Psoas muscle (tissue), 8 donors: ENCODE results near the gene GRIN3B. TPM values are rescaled to one million over a fixed set of nuclear protein-coding genes. Genes with fewer than 3 reads are reported as not detected.

Experiments used
- ATAC-seq, 4 donors: fragments of 200-7000 bp; cut with Tn5 transposase; one replicate each; pipeline ENCODE4 v1.9.1; 2020; ENCODE audit warnings: moderate library complexity in 3 of 4, mild to moderate bottlenecking in 2 of 4
- DNase-seq, 2 donors: peaks; one replicate each; pipeline ENCODE4 v3.0.0-alpha.2; 2020
- H3K27ac ChIP-seq: fragments of 200-600 bp; one replicate; pipeline ENCODE4 v1.8.0; 2022
- H3K27me3 ChIP-seq, 3 donors: fragments of 200-600 bp in 1 of 3; one replicate each; pipeline versions ENCODE4 v1.6.1 to v1.8.0; 2013 to 2022; ENCODE audit warnings: low read length in 2 of 3, mild to moderate bottlenecking in 2 of 3, moderate library complexity in 1 of 3; ENCODE audit not compliant: insufficient read depth in 3 of 3
- H3K36me3 ChIP-seq, 2 donors: fragments of 200-600 bp in 1 of 2; one replicate each; pipeline versions ENCODE4 v1.6.1 to v1.8.0; 2013 to 2022; ENCODE audit warnings: low read depth in 1 of 2, mild to moderate bottlenecking in 1 of 2, moderate library complexity in 1 of 2; ENCODE audit not compliant: insufficient read depth in 1 of 2
- H3K4me1 ChIP-seq: fragments of 200-600 bp; one replicate; pipeline ENCODE4 v1.8.0; 2022
- H3K4me3 ChIP-seq: fragments of 200-600 bp; one replicate; pipeline ENCODE4 v1.8.0; 2022; ENCODE audit warnings: mild to moderate bottlenecking
- H3K9me3 ChIP-seq: fragments of 200-600 bp; one replicate; pipeline ENCODE4 v1.8.0; 2022
- CTCF ChIP-seq: fragments of 200-600 bp; IDR thresholded peaks from one replicate; pipeline ENCODE4 v1.8.0; 2022; ENCODE audit warnings: antibody characterized with exemption
- WGBS, 3 donors: extraction: QIAGEN DNeasy Blood & Tissue Kit; methylation state at CpG; one replicate each; pipeline versions ENCODE4 v1.1.6 to v1.1.7; 2013; 5-methylcytosine and 5-hydroxymethylcytosine counted together
- intact Hi-C, 2 donors: fragments of 100-400 bp; cut with DNase I; formaldehyde crosslinking; loops; one replicate each; pipeline versions ENCODE4 v1.11.0 to v1.14.2; 2022
- long read RNA-seq, 2 donors: library from polyadenylated mRNA; unstranded; transcript quantifications; one replicate each; pipeline ENCODE4 v2.0.0, GENCODE V29; 2021
- polyA plus RNA-seq, 3 donors: library from polyadenylated mRNA; stranded (reverse); fragments of 200-250 nt; gene quantifications; one replicate each; pipeline ENCODE4 v1.2.3, GENCODE V29; 2013
- total RNA-seq, 4 donors: library from RNA; stranded (reverse); fragmentation: NEBNext Ultra II Directional in 2 of 4; extraction: Animal tissue kit (Norgen Biotek cat#: 25700) in 2 of 4; gene quantifications; one replicate each; pipeline versions ENCODE4 v1.2.1 to v1.2.4, GENCODE V29; 2021 to 2023
- donor health status: healthy with polysubstance abuse.
- donor health status: DM: no; HTN: no; CAD: no; lungs with moderate emphysema.
- donor health status: Bipolar disorder and iron deficiency.
- donor health status: healthy.
- donor health status: DM: yes; HTN: yes; CAD: no.
- donor health status: DM: no; HTN: no; CAD: no.
- donor health status: DM: no; HTN: no; CAD: no.
- donor health status: DM: yes; HTN: yes; CAD: no.

Gene GRIN3B
- total RNA-seq (under 1 TPM in 1 of 4 donors, not detected in 3; 0.16 TPM), polyA plus RNA-seq (under 1 TPM in 1 of 3 donors, not detected in 2; 0.01 TPM)
- long read RNA-seq, donor 1, result 0 reads
- long read RNA-seq, donor 2, result 0 reads

- intact Hi-C loops, result no loop called here
- Histone ChIP-seq H3K4me1 (no peaks in the 10 kb centered on the region), H3K27me3 (peaks cover 0 to 76% (median 31%) of the 10 kb centered on the region in 3 donors), H3K9me3 (no peaks in the 10 kb centered on the region), H3K27ac (no peak within 1 kb of the TSS), H3K4me3 (no peak within 1 kb of the TSS), H3K36me3 (no peaks in the 10 kb centered on the region)
- peak; percentile 19 to 46 (median 40) for ATAC-seq
- WGBS, 3 donors, result 1 to 2% (median 1%) methylated on average over 31 to 43 of the region's 43 CpGs
- DNase-seq, result peak; percentile 66 to 76
- TF ChIP-seq CTCF, result peak; percentile 31
Measured at GRCh38 chr19:1000095-1000494, at the start of gene GRIN3B. GRIN3B (plus strand) TSS chr19:1000419; CDS start chr19:1000438, 19 bp downstream.

GRCh38 chr19:952049-952679 lies 48.1 kb upstream of the GRIN3B start:
- WGBS, 3 donors, result 76 to 85% (median 84%) methylated on average over 12 to 14 of the region's 14 CpGs
- no peak overlapping the region for H3K27ac ChIP-seq
- H3K4me3 ChIP-seq, result no peak overlapping the region
- H3K9me3 ChIP-seq, result no peaks in the 10 kb centered on the region
- peaks cover 0 to 17% (median 9%) of the 10 kb centered on the region in 3 donors for H3K27me3 ChIP-seq
- H3K36me3 ChIP-seq, result no peaks in the 10 kb centered on the region
- TF ChIP-seq CTCF, result no peak
- ATAC-seq (no peak), DNase-seq (no peak)
- H3K4me1 ChIP-seq, result no peaks in the 10 kb centered on the region
- intact Hi-C loops, result no loop called here

- Histone ChIP-seq H3K4me1 (no peaks in the 10 kb centered on the region), H3K9me3 (no peaks in the 10 kb centered on the region), H3K27me3 (peaks cover 0 to 17% (median 9%) of the 10 kb centered on the region in 3 donors), H3K4me3 (no peak overlapping the region), H3K27ac (no peak overlapping the region), H3K36me3 (no peaks in the 10 kb centered on the region)
- 34 to 42% (median 41%) methylated on average over 19 to 21 of the region's 21 CpGs for WGBS, 3 donors
- intact Hi-C loops, result no loop called here
- no peak for TF ChIP-seq CTCF
- ATAC-seq (no peak), DNase-seq (no peak)
Measured at GRCh38 chr19:952680-953444, 47.4 kb upstream of the GRIN3B start.

- 44 to 50% (median 49%) methylated on average over 31 to 33 of the region's 33 CpGs for WGBS, 3 donors
- Histone ChIP-seq H3K4me3 (no peak overlapping the region), H3K27me3 (peaks cover 0 to 17% (median 9%) of the 10 kb centered on the region in 3 donors), H3K9me3 (no peaks in the 10 kb centered on the region), H3K27ac (no peak overlapping the region), H3K4me1 (no peaks in the 10 kb centered on the region), H3K36me3 (no peaks in the 10 kb centered on the region)
- ATAC-seq, result peak in 1 of 4 donors; percentile 27
- intact Hi-C loops, result no loop called here
- no peak for TF ChIP-seq CTCF
- DNase-seq, result no peak
Measured at GRCh38 chr19:953445-954271, 46.6 kb upstream of the GRIN3B start.
